GM18867 (cell line): Measurements from ENCODE around the gene COL23A1.

Experiments used
- ATAC-seq: cut with Tn5 transposase; IDR thresholded peaks from one replicate; pipeline ENCODE4 v1.9.1; 2021; ENCODE audit warnings: mild to moderate bottlenecking, moderate library complexity; ENCODE audit not compliant: unreplicated experiment

The COL23A1 gene

GRCh38 chr5:178366998-178367735, 223.0 kb downstream of the COL23A1 start:
- ATAC-seq = no peak

DNA sequence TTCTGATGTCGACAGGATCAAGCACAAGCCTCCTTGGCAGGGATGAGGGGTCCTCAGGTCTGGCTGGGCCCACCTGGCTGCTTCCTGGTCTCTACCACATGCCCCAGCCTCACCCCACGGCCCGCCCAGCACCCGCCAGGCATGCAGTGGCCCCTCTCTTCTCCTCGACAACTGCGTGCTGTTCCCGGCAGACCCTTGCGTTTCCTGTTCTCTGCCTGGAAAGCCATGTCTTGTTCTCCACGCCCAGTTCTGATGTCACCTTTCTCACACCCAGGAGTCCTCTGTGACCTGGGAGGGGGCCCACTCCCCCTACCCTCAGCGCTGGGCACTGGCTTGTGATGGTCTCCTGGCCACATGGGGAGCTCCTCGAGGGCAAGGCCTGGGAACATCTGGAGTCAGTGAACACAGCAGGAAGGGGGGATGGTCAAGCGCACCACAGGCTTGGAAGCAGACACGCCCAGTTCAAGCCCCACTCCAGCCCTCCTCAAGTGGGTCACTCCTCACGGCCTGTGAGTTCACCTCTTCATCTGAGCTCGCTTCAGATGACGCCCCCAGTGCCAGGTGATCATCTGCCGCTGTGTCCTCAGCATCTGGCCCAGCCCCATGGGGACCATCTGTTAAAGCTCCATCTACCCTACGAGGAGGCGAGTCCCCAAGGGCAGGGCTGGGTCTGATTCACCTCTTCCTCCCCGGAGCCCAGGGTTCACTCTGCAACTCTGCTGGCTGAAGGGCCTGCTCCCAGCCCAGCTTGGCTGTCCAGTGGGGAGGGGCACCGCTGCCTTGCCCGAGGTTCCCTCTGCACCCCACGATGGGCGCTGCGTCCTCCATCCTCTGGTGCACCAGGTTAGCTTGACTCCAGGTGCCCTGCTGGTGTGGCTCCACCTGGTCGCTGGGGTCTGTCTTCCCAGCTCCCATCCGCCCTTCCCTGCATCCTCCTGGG, 224.4 kb downstream of the COL23A1 start:
- ATAC-seq = no peak

DNA sequence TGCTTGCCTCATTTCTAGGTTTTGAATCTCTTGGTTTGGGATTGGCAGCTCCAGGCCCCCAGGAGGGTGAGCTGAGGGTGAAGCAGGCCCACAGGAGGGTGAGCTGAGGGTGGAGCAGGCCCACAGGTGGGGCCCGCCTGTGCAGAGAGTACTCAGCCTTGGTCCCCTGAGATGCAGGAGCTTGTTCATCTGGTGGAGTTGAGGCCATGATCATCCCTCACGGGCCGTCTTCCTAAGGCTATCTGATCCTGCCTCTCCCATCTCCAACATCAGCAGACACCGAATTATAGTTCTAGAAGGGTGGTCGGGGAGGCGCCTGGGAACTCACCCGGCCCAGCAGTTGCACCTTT, 225.9 kb downstream of the COL23A1 start:
- ATAC-seq = no peak

DNA sequence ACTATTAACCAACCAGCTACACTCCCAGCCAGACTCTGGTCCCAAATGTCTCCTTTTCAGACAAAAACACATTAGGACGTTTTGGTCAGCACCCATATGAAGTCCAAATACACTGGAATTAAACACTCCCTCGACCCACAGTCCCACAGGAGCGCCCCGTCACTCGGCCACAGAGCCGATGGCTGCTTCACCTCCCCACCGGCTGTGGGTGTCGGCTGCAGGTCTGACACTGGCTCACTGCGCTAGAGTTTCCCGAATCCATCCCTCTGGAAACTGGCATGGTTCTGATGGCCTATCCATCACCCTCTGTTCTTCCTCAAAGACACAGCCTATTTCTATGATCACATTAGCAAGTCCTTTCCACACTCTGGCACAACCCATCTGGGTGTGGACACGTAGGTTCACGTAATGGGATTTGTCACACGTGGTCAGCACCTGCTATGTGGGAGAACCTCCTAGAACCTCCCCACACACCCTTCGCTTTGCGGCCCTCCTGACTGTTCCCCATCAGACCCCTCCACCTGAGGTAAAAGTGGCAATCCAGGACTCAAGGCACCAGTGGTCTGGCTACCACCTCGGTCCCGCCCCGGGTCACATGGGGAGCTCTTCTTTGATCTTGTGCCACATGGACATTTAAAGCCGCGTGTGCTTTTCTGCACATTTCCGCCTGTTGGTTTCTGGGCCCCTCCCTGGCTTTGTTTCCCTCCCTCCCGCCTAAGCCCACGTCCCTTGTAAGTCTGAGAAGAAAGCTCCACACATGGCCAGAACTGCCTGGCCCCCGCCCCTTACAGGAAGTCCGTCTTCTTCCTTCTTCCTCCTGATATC, 226.5 kb downstream of the COL23A1 start:
- ATAC-seq = no peak

- no peak for ATAC-seq
Measured at GRCh38 chr5:178361657-178362445, 228.3 kb downstream of the COL23A1 start.

DNA sequence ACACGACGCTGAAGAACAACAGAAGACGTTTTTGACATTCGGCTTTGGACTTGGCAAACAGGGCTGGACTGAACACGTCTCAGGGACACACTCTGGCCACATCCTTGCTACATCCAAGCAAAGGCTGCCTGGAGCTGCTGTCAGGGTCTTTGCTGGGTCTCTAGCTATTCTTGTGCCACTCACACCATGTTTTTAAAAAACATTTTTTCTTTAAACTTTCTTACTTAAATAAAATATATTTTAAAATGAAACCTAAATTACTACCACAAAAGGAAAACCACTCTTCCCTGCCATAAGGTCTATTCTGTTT, 229.3 kb downstream of the COL23A1 start:
- no peak for ATAC-seq

GRCh38 chr5:178360222-178360925, 229.8 kb downstream of the COL23A1 start:
- no peak for ATAC-seq

GRCh38 chr5:178359738-178360137, 230.5 kb downstream of the COL23A1 start:
- no peak for ATAC-seq

GRCh38 chr5:178357678-178358077, 232.5 kb downstream of the COL23A1 start:
- ATAC-seq = no peak

DNA sequence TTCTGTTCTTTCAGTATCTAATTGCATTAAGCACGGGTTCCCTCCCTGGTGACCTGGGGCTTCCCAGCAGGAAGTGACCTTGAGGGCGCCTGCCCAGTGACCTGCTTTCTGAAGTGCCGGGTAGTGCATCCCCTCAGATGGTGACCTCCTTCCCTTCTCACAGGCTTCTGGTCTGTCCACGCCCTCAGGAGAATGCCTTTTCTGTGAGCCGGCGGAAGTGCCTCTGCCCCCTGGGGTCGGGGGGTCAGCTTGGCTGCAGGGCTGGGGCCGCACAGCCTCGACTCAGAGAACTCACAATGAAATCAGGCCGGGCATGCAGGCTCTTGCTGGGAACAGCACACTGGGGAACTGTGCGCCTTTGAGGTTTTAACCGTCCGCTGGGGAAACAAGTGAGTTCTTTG, 233.1 kb downstream of the COL23A1 start:
- no peak for ATAC-seq

DNA sequence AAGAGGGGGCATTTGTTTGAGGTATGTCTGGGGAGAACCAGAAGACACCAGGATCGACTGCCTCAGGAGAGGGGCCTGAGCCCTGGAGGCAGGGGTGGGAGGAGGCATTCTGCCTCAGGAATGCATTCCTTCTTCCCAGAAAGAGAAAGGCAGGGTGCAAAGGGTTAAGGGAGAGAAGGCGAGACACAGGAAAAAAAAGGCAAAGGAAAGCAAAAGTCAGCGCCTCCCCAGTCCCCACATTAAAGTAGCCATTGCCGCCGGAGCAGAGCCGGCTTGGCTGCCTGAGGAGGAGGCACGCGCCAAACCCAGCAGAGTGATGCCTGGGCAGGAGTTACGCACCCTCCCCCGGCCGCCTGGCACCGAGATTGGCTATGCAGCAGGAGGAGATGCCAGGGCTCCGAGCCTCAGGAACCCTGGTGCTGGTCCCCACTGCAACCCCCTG, 233.7 kb downstream of the COL23A1 start:
- ATAC-seq = no peak

GRCh38 chr5:178355671-178356070, 234.5 kb downstream of the COL23A1 start:
- ATAC-seq = no peak

- no peak for ATAC-seq
Measured at GRCh38 chr5:178353461-178353860, 236.7 kb downstream of the COL23A1 start.

GRCh38 chr5:178352035-178352349, 238.2 kb downstream of the COL23A1 start:
- no peak for ATAC-seq

- ATAC-seq = no peak
Measured at GRCh38 chr5:178351221-178352034, 238.8 kb downstream of the COL23A1 start.

- ATAC-seq = no peak
Measured at GRCh38 chr5:178350361-178351220, 239.6 kb downstream of the COL23A1 start.

GRCh38 chr5:178349625-178350353, 240.4 kb downstream of the COL23A1 start:
- no peak for ATAC-seq

DNA sequence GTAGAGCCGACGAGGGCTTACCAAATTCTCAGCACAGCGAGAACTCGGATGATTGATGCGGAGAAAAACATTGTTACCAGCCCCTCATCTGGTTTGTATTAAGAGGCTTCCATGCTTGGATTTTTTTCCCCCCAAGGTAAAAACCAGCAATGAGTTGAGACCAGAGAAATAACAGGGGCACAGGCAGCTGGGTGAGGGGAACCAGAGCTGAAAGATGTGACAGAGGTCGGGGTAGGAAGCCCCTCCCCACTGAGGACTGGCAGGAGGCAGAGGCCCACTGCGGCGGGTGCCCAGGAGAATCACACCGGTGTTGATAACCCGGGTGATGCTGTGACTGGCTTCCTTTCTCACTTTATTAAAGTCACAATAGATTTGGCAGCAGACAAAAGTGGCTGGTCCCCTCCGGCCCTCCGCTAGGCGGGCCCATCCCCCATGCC, 241.1 kb downstream of the COL23A1 start:
- no peak for ATAC-seq
